ENCODE results near the gene MPPE1.
"Not testable (repeated sequence)": the region's sequence is repeated elsewhere in the genome, so short reads cannot be mapped to it uniquely, and the experiment has no call there.

MPPE1 gene

DNA sequence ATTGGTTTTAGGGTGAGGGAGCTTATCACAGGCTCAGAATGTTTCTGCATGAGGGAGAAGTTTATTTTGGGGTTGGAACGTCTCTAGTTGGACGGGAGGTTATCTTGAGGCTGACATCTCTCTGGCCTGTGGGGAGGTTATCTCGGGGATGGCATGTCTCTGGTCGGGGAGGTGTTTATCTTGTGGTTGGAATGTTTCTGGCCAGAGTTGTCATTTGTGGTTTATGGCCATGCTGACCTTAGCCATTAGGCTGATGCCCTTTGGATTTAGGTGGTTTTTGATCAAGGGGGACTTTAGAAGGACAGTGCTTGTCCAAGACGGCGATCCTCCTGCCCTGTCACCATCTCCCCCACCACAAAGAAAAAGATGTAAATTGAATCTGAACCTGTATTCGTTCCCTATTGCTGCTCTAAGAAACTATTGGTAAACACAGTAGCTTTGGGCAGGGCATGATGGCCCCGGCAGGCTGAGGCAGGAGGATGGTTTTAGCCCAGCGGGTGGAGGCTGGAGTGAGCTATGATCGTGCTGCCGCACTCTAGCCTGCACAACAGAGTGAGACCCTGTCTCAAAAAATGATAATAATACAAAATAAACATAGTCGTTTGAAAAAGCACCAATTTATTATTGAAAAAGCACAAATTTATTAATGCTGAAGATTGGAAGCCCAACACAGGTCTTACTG lies 17.8 kb upstream of the MPPE1 start:
- no peak for DNase-seq

DNA sequence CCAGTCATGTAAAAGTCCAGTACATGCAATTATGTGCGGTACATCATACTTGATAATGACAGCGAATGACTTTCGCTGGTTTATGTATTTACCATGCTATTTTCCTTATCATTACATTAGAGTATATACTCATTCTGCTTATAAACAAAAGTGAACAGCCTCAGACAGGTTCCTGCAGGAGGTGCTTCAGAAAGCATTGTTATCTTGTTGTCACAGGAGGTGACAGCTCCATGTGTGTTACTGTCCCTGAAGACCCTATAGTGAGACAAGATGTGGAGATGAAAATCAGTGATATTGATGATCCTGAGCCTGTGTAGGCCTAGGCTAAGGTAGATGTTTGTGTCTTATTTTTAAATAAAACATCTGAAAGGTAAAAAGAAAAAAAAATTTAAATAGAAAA lies 15.3 kb upstream of the MPPE1 start:
- DNase-seq: no peak

GRCh38 chr18:11919522-11919921 lies 11.4 kb upstream of the MPPE1 start:
- DNase-seq: not testable (repeated sequence)

GRCh38 chr18:11916880-11917279 lies 8.8 kb upstream of the MPPE1 start:
- not testable (repeated sequence) for DNase-seq

DNA sequence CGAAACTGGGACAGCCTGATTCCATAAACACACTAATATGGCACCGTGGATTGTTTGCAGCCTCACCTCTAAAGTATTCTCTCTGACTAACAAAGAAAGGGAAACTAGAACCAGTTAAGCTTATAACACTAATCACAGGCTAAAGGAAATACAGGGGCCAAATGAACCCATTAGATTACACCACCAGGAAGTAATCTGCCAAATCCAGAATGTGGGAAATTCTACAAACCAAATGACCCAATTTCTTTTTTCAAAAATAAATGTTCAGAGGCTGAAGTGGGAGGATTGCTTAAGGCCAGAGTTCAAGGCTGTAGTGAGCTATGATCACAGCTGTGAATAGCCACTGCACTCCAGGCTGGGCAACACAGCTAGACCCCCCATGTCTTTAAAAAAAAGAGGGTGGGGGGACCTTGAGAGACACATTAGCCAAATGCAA lies 1.5 kb upstream of the MPPE1 start:
- no peak for DNase-seq

- DNase-seq: no peak
These were observed 941 bp upstream of the MPPE1 start for GRCh38 chr18:11909061-11909455.

DNA sequence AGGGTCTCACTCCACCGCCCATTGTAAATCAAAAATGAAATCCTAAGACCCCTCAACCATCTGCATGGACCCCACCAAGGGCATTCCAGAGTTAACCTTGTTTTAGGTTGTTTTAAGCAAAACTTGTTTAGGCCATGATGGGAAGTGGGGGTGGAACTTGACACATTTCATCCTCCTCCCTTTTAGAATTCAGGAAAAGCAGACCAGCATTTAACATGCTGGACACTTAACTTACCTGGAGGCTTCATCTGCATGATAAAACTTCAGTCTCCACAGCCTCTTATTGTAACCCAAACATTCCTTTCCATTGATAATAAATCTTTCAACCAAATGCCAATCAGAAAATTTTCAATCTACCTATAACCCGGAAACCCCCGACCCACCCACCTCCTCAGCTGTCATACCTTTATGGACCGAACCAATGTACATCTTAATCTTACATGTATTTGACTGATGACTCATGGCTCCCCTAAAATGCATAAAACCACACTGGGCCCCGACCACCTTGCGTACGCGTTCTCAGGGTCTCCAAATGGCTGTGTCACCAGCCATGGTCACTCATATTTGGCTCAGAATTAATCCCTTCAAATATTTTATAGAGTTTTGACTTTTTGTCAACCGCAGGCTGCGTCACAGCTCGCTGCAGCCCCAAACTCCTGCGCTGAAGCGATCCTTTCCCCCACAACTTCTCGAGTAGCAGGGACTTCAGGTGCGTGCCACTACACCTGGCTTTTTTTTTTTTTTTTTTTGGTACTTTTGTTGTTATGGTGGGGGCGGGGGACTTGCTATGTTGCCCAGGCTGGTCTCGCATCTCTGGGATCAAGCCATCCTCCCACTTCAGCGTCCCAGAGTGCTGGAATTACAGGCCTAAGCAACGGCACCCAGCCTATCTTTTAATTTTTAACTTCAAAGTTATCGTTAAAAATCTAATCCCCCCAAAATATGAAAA lies 917 bp downstream of the MPPE1 start:
- DNase-seq: no peak

DNA sequence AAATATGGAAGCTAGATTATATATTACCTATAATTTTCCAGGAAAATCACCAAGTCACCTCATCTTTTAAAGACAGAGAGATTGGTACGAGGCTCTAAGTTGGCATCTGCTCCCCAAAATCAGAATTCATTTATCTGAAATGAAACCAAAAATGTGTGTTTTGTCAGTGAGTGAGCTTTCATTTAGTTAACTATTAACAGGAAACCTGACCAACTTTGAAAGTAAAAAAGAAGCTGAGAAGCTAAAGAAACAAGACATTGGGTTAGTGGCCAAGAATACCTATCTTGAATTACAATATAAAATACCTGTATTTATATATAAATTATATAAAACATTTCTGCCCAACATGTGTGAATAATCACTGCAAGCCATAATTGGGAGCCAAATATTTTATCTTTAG lies 1.9 kb downstream of the MPPE1 start:
- no peak for DNase-seq

DNA sequence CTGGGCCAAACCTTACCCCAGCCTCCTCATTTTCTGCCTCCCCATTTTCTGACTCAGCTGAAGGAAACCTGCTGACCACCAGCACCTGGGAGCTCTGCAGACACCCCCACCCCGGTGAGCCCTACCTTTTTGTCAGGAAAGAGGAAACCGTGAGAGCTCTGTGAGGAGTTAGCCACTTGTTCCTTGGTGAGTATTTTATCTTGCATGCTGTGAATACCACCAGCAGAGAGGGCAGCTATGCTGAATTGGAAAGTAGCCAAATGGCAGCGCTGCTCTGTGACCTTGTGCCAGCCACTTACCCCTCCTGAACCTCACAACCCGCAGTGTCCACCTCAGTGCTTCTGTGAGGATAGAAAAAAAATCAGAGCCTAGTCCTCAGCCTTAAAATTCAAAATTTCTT lies 2.5 kb downstream of the MPPE1 start:
- DNase-seq: no peak

- no peak for DNase-seq
These were observed 5.4 kb downstream of the MPPE1 start for GRCh38 chr18:11902522-11903292.

DNA sequence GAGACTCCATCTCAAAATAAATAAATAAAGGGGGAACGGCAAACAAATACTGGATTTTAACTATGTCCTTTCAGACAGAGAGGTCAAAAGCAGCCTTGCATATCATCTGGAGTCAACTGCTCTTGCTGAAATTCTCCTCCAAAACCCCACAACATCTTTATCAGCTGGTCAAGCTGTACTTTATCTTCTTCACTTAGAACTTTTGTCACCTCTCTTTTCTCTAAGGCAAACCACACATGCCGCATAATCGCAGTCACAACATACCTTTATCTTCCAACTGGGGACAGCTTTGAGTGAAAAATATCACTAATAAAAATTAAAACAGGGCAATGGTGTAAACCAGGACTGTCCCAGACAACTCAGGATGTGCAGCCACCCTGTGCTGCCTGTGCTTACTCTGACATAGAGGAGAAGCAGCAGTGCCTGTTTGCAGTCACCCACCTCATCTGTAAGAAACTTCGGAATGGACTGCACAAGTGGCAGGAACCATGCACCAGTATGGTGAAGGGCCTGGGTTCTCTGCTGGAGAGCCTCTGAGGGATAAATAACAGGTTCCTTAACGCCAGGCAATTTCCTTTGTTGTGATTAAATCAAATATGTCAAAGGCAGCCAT lies 6.2 kb downstream of the MPPE1 start:
- DNase-seq: no peak

- DNase-seq: no peak
These were observed 9.1 kb downstream of the MPPE1 start for GRCh38 chr18:11899063-11899462.

DNA sequence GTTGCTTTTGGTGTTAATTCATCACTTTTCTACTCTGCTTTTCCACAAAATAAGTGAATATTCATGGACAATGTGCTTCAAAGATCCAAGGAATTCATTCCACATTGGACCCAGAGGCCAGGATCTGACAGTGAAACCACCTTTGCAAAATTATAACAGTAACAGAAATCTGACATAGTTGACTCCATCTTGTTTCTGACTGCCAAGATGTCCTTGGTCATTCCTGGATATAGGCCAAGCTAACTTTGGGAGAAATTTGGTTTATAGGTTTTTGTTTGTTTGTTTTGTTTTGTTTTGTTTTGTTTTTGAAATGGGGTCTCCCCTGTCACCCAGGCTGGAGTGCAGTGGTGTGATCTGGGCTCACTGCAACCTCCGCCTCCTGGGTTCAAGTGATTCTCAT lies 10.3 kb downstream of the MPPE1 start:
- no peak for DNase-seq

DNA sequence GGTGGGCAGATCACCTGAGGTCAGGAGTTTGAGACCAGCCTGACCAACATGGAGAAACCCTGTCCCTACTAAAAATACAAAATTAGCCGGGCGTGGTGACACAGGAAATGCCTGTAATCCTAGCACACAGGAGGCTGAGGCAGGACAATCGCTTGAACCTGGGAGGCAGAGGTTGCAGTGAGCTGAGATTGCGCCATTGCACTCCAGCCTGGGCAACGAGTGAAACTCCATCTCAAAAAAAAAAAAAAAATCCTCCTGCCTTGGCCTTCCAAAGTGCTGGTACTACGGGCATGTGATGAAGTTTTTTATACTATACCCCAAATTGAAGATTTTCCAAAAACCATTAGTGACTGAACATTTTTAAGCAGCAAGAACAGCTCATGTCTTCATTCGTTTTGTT lies 15.7 kb downstream of the MPPE1 start:
- DNase-seq: not testable (repeated sequence)

GRCh38 chr18:11891737-11892136 lies 16.4 kb downstream of the MPPE1 start:
- no peak for DNase-seq

- DNase-seq: no peak
These were observed 18.8 kb downstream of the MPPE1 start for GRCh38 chr18:11889284-11889683.

DNA sequence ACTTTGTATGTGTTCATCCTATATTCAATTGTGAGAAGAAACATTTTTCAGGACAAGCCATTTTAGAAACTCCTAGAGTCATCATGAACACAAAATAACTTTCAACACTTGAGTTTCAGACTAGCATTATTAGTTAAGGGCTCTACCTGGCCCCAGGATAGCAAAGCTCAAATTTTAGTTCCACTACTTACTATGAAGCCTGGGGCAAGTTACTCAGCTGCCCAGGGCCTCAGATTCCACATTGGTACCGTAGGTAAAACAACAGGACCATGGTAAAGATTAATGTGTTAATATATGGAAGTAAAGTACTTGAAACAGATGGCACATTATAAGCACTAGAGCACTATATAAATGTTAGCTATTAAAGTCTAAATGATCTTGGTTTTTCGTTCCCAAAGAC lies 19.4 kb downstream of the MPPE1 start:
- DNase-seq: no peak

- no peak for DNase-seq
These were observed 20.6 kb downstream of the MPPE1 start for GRCh38 chr18:11887328-11888128.

DNA sequence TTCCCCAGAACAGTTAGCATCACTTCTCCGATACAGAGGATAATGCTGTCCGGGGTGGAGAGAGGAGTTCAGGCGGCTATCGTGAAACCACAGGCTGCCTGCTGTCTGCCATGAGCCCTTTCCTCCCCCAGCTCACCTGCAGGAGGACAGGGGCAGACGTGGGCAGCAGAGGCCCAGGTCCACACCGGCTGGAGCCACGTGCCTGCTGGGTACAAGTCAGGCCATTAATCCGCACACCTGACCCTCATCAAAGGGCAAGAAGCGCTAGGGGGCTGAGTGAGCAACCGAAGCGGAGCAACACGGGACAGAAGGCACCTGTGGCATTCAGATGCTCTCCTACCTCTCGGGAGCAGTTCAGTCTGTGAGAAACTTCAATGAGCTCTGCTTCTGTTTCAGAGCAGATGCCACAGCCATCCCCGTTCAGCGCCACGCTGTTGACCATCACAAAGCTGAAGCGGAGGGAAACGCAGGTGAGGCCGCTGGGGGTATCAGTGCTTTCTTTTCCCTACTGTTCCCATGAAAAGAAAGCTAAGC lies 21.5 kb downstream of the MPPE1 start:
- DNase-seq: no peak

DNA sequence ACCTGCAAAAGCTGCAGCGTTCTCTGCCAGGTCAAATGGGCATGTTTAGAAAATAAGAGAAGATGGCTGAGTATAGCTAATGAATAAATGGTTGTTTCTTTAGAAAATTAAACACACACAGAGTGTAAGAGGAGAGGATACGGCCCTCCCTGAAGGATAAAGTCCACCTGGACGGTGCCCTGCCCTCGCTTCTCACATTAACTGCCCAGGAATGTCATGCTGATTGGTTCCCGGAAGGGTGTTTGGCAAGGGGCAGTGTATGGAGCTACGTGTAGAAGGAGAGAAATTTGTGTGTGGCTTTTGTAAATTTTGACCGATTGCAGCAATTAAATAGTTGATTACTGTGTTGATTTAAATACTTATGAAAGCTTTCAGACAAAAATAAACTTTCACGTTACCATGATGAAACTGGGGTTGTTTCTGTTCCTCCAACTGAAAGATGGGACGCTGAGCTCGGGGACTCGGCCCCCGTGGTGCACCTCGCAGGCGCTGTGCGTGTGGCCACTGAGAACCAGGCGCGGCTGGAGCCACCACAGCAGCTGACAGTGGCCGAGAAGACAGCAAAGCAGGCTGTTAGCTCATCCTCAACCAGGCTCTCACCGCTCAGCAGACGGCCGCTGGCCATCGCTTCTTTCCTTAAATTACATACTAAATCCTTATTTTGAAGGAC lies 22.7 kb downstream of the MPPE1 start:
- no peak for DNase-seq

GRCh38 chr18:11884396-11885030 lies 23.6 kb downstream of the MPPE1 start:
- no peak for DNase-seq

All from CD4-positive, alpha-beta T cell treated with Interleukin-21 for 1 hour (primary cell).